ENCODE data around the gene STK24. TPM values are rescaled to one million over a fixed set of nuclear protein-coding genes. Genes with fewer than 3 reads are reported as not detected.

STK24 gene
- total RNA-seq, 3 donors from 2014 or later, result 61.3 to 149 (median 71.9) TPM

DNA sequence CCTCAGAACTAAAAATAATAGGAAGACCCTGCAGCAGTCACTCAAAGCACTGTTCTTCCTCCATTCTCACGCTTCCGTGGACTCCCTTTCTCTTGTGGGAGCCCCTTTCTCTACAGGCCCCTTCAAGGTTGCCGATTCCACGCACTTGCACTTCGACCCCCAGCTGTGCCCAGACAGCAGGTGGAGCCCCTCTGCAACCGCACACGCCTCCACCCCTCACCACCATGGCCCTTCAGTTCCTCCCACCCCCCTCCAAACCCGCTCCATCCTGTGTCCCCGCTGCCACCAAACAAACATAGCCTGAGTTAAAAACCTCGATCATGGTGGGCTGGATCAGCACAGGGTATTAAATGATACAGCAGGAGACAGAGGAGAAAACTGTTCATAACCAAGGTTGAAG is 102.6 kb downstream of the STK24 start:
- Histone ChIP-seq H3K27me3 (no peaks in the 10 kb centered on the region), H3K36me3 (no peaks in the 10 kb centered on the region), H3K27ac (no peak overlapping the region), H3K4me3 (no peak overlapping the region), H3K9me3 (no peaks in the 10 kb centered on the region), H3K4me1 (peaks cover 0 to 6% of the 10 kb centered on the region in 2 donors)
- no peak for DNase-seq (ENCODE audit: low spot score in 2 of 2)
- TF ChIP-seq, protein P1, sequence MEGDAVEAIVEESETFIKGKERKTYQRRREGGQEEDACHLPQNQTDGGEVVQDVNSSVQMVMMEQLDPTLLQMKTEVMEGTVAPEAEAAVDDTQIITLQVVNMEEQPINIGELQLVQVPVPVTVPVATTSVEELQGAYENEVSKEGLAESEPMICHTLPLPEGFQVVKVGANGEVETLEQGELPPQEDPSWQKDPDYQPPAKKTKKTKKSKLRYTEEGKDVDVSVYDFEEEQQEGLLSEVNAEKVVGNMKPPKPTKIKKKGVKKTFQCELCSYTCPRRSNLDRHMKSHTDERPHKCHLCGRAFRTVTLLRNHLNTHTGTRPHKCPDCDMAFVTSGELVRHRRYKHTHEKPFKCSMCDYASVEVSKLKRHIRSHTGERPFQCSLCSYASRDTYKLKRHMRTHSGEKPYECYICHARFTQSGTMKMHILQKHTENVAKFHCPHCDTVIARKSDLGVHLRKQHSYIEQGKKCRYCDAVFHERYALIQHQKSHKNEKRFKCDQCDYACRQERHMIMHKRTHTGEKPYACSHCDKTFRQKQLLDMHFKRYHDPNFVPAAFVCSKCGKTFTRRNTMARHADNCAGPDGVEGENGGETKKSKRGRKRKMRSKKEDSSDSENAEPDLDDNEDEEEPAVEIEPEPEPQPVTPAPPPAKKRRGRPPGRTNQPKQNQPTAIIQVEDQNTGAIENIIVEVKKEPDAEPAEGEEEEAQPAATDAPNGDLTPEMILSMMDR (IDR thresholded peaks at IDR 0.05), result no peak
- TF ChIP-seq POLR2AphosphoS5 (IDR thresholded peaks at IDR 0.05) (no peak), POLR2A (IDR thresholded peaks at IDR 0.05) (no peak)
- intact Hi-C loops (cut with DNase I; ENCODE audit: low total_unique reads), result no loop called here

DNA sequence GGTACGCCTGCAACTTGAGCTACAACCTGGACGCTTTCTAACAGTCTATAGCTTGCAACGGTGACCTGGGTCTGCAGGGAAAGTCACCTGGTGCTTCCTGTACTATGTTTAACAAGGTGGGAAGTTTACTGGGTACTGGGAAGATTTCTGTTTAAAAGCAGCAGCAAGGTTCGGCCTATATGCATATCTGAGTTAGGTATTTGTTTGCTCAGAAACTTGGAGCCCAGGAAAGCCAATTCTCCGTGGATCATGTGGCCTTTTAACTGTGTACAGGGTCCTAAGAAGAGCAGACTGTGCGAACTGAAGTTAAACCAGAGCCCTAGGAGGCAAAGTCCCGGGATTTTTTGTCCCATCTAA is 103.1 kb downstream of the STK24 start:
- Histone ChIP-seq H3K27ac (no peak overlapping the region), H3K27me3 (no peaks in the 10 kb centered on the region), H3K9me3 (no peaks in the 10 kb centered on the region), H3K4me3 (no peak overlapping the region), H3K4me1 (peaks cover 0 to 6% of the 10 kb centered on the region in 2 donors), H3K36me3 (no peaks in the 10 kb centered on the region)
- DNase-seq (ENCODE audit: low spot score in 2 of 2), result no peak
- intact Hi-C loops (cut with DNase I; ENCODE audit: low total_unique reads), result no loop called here
- no peak for TF ChIP-seq POLR2AphosphoS5 (IDR thresholded peaks at IDR 0.05)
- no peak for TF ChIP-seq POLR2A (IDR thresholded peaks at IDR 0.05)
- TF ChIP-seq, protein P1 (IDR thresholded peaks at IDR 0.05), result no peak

GRCh38 chr13:98473135-98473787 is 103.6 kb downstream of the STK24 start:
- H3K4me3 ChIP-seq, result no peak overlapping the region
- TF ChIP-seq, protein P1 (IDR thresholded peaks at IDR 0.05), result no peak
- TF ChIP-seq POLR2A (IDR thresholded peaks at IDR 0.05) (no peak), POLR2AphosphoS5 (IDR thresholded peaks at IDR 0.05) (no peak)
- H3K36me3 ChIP-seq, result no peaks in the 10 kb centered on the region
- no peaks in the 10 kb centered on the region for H3K9me3 ChIP-seq
- peaks cover 0 to 6% of the 10 kb centered on the region in 2 donors for H3K4me1 ChIP-seq
- no peak overlapping the region for H3K27ac ChIP-seq
- intact Hi-C loops (cut with DNase I; ENCODE audit: low total_unique reads), result no loop called here
- H3K27me3 ChIP-seq, result no peaks in the 10 kb centered on the region
- no peak for DNase-seq (ENCODE audit: low spot score in 2 of 2)

DNA sequence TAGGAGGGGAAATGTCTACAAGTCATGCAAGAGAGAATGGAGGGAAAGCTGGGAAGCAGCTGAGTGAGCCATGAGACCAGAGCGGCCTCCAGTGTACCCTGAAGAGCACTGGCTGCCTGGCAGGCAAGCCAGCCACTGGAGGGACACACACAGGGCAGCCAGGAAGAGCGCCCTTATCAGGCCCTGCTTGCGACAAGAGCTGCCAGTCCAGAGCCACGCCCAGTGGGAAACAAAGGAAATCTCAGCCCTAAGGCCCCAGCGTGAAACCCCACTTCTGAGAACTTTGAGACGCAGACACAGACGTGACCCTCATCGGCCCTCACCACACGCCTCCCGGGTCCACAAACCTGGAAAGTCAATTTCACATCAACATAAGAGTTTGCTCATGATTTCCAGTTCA is 105.0 kb downstream of the STK24 start:
- Histone ChIP-seq H3K36me3 (no peaks in the 10 kb centered on the region), H3K4me1 (peaks cover 0 to 6% of the 10 kb centered on the region in 2 donors), H3K4me3 (no peak overlapping the region), H3K27ac (no peak overlapping the region), H3K9me3 (no peaks in the 10 kb centered on the region), H3K27me3 (no peaks in the 10 kb centered on the region)
- TF ChIP-seq POLR2A (IDR thresholded peaks at IDR 0.05) (no peak), POLR2AphosphoS5 (IDR thresholded peaks at IDR 0.05) (no peak)
- TF ChIP-seq, protein P1 (IDR thresholded peaks at IDR 0.05), result no peak
- no peak for DNase-seq (ENCODE audit: low spot score in 2 of 2)
- intact Hi-C loops (cut with DNase I; ENCODE audit: low total_unique reads), result no loop called here

- Histone ChIP-seq H3K4me1 (no peaks in the 10 kb centered on the region), H3K36me3 (no peaks in the 10 kb centered on the region), H3K27me3 (no peaks in the 10 kb centered on the region), H3K9me3 (no peaks in the 10 kb centered on the region), H3K4me3 (no peak overlapping the region), H3K27ac (no peak overlapping the region)
- no peak for TF ChIP-seq POLR2AphosphoS5 (IDR thresholded peaks at IDR 0.05)
- TF ChIP-seq POLR2A (IDR thresholded peaks at IDR 0.05), result no peak
- TF ChIP-seq, protein P1 (IDR thresholded peaks at IDR 0.05), result no peak
- intact Hi-C loops (cut with DNase I; ENCODE audit: low total_unique reads), result no loop called here
- DNase-seq (ENCODE audit: low spot score in 2 of 2), result no peak
Measured at GRCh38 chr13:98470920-98471319, 106.0 kb downstream of the STK24 start.

All from breast epithelium (tissue), 4 donors.